Kasumi-1 (cell line): Measurements from ENCODE around the gene NECAB2.

Experiments used
- DNase-seq, 2 experiments: peaks; one replicate each; lab custom pipeline; 2025; lab: John Stamatoyannopoulos, UW

The NECAB2 gene

GRCh38 chr16:83967838-83968305 lies at the start of gene NECAB2:
TSS of gene NECAB2 (plus strand) at chr16:83968244. CDS start at chr16:83968649, 405 bp downstream.
- no peak for DNase-seq

- no peak for DNase-seq
Measured at GRCh38 chr16:83920894-83921491, 47.1 kb upstream of the NECAB2 start.

- DNase-seq = no peak
Measured at GRCh38 chr16:83923581-83924365, 44.3 kb upstream of the NECAB2 start.

- no peak for DNase-seq
Measured at GRCh38 chr16:83924686-83925085, 43.4 kb upstream of the NECAB2 start.

DNA sequence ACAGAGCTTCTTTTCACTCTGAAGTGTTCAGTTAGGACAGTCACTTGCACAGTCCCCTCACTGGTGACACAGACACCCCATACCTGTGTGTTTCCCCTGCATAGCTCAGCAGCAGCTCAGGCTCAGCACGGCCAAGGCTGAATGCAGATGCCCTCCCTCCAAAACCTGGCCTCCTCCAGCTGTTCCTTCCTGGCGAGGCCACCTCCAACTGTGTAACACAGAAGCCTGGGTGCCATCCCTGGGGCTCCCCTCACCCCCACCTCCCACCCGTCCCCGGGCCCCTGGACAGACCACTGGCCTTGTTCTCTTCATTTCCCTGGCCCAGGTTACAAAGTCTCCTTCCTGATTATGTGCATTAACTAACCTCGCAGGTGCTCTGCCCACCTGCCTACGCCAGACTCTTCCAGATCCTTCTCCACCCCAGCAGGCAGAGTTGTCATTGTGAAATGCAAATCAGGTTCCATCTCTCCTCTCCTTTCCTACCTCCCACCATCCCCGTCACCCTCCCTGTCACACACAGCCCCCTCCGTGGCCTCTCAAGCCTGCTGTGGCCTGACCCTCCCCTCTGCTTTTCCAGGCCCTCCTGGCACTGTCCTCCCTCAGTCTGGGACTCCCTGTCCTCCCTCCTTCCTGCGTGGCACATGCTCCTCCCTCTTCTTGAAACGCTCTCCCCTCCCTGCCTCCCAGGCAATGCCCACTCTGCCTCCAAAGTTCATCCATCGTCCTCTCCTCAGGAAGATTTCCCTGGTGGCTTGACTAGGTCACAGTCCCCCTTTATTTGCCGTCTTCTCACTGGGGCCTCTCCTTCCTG lies 42.7 kb upstream of the NECAB2 start:
- no peak for DNase-seq

- no peak for DNase-seq
Measured at GRCh38 chr16:83925957-83926725, 41.9 kb upstream of the NECAB2 start.

DNA sequence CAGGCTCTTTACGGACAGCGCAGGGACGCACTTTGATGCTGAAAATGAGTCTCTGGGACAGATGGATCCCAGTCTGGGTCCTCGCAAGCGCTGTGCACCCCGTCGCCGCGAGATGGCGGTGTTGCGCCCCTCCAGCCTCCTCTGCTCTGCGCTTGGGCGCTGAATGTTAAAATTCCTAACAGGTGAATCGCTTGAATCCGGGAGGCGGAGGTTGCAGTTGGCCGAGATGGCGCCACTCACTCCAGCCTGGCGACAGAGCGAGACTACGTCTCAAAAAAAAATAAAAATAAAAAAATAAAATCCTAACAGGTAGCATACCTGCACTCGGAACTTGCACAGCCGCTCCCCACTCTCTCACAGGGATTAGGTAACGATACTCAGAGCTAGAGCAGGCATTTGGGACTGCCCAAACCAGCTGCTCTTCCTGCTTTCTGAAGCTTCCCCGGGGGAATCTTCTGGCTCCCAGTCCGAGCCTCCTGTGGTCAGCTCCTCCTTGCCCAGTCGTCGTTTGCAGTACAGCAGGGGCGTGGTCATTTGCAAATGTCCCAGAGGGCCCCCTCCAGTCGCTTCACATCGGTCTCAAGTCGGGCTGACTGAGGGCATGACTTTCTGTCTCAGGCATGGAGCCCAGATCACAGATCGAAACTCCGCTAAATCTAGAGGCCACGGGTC lies 41.2 kb upstream of the NECAB2 start:
- DNase-seq = peak; percentile 26 to 27

DNA sequence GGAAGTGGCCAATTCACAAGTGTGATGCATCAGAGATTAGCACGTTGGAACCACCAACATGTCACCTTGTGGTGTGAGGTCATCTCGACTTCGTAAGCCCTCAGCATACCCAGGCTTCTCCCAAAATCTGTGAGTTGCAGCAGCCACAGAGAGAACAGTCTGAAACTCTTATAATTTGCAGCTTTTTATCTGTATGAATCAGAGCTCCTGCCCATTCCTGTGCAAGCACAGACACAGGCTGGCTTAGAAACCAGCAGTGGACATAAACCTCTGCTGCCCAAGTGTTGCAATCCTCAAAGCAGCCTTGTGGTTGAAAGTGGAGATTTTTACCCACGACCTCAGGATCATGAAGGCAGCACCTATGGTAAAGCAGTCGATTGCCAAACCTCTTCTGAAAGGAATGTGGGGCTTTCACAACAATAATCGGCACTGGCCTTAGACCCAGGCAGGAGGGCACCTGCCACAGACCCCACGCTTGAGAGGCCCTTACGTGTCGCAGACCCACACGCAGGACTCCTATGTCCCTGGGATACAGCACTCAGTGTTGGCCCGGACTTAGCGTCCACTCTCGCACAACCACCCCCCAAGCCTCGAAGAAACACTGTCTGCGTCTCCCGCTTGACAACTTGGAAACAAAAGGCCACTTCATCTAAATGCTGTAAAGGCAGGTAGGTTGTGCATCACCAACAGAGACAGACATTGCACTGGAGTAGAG lies 39.5 kb upstream of the NECAB2 start:
- no peak for DNase-seq

DNA sequence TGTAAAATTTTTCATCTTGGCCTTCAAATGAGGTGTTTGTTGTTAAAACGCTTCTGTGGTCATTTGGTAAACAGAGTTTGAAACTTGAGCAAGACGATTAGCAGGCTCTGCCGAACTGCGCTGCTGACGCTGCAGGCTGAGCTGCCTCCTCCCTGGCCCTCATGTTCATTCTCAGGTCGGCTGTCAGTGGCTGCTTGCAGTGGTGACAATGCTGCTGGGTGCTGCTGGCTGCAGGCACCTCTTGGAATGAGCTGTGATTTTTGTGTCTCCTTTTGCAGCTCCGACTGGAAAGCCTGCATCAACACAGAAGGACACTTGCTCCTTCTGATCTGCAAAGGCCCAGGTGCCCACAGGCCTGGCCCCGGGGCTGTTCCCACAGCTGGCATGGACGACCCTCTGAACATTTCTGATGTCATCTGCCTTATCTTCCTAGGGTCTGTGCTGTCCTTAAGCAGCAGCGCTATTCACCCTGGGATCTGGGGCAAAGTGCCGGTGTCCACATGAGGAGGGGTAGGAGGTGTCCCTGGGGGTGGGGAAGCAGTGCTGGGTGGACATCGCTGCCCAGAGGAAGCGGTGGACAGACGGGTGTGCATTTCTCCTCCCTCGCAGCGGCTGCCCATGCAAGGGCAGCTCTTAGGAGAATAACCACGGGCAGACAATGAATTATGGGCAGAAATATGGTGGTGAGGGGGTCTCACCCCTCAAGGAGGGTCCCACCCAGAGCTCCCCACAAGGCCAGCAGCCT lies 38.1 kb upstream of the NECAB2 start:
- DNase-seq = no peak

- DNase-seq = no peak
Measured at GRCh38 chr16:83930730-83931500, 37.1 kb upstream of the NECAB2 start.

- DNase-seq = no peak
Measured at GRCh38 chr16:83931556-83931955, 36.5 kb upstream of the NECAB2 start.

DNA sequence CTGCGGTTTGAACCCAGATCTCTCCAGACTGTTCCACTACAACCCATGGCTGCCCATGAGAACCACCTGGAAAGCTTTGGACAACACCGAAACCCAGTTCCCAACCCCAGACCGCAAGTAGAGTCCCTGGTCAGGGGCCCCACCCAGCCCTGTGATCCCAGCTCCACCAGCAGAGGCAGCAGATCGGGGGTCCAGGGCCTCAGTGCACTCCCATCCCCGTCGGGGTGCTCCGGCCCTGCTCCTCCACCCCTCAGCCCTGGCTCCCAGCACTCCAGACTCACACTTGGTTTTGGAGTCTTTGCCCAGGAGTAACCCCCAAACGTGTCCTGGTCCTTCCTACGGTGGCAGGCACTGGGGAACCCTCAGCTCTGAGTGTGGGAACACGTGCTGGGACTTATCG lies 35.7 kb upstream of the NECAB2 start:
- no peak for DNase-seq

DNA sequence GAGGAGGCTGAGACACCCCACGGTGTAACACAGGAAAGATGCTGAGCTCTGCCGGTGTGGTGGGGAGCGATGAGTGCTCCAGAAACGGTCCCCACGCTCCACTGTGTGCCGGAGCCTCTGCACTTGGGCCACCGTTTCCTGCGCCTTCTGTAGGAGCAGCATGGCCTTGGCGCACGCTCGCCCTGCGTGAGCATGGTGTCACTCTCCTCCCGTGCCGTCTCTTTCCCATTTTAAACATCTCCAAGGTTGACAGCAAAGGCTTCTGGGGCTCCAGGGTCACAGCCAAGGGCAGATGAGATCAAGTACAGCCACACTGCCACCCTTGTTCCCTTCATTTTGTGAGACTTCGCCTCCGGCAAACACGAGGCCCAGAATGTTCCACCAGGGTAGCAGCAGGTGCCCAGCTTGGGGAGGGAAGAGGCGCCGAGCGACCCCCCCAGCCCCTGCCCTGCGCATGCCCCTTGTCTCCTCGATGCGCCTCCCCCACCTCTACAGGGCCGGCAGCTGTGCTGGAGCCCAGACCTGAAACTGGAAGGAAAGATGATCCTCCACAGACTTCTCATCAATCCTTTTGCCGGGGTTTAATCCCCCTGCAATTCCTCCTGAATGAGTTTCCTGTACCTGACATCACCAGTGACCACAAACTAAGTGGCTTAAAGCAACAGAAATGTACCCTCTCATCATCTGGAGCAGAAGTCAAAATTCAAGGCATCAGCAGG lies 34.9 kb upstream of the NECAB2 start:
- DNase-seq = no peak

- DNase-seq = no peak
Measured at GRCh38 chr16:83933885-83934683, 34.0 kb upstream of the NECAB2 start.

DNA sequence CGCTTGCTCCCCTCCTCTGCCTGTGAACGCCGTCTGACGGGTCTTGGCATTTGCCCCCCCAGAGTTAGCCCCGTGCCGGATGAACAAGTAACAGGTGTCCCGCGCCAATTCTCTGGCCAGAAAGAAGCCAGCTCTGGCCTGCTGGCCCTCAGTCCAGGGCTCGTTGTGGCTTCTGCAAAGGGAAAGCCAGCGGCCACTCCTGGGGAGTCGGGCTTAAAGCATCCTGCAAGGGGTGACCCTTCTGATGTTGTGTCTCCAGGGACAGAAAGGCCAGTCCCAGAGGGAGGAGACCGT lies 33.4 kb upstream of the NECAB2 start:
- DNase-seq = no peak

DNA sequence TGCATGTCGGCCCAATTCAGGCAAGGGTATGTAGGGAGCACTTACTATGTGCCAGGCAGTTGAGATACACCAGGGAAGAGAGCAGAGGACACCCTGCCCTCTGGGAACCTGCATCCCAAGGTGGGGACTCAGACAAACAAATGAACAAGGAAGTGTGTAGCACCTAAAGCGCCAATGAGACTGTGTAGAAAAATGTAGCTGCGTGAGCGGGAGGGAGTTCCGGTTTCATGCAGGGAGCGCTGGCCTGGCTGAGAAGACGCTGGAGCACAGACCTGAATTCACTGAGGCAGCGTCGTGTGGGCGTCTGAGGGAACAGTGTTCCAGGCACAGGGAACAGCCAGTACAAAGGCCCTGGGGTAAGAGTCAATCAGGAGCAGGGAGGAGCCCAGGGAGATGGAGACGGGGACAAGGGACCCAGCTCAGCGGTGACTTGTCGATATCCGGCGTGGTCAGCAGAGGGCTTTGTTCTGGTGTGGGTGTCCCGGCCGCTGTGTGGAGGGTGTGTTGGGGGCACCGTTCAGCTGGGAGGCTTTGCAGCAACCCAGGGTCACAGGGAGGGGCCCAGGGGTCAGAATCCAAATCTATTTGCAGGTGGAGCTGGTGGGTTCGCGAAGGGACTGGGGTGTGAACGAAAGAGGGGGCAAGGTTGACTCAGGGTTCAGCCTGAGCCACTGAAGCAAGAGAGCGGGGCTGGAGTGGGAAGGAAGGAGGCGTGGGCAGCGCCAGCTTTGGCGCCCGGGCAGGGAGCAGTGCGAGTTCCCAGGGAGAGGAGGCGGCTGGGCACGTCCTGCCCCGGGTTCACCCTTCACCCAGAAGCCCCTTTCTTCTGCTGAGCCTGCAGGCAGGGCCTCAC lies 32.8 kb upstream of the NECAB2 start:
- DNase-seq = no peak

DNA sequence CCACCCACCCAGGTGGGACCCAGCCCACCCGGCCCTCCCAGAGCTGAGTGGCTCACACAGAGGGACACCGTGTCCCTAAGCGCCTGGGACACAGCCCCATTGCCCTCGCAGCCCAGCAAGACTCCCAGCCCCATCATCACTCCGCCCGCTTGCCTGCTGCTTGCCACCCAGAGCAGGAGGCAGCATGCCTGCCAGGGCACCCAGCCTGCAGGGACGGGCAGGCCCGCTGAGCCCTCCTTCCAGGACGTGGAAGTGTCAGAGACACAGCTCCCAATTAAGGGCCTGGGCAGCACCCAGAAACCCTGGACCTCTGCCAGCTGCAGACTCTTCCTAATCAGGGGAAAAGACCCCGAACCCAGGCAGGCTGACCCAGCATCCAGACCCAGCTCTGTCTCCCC lies 32.2 kb upstream of the NECAB2 start:
- DNase-seq = no peak
